ACC112 (cell line): ENCODE measurements around the gene ICAM5.
A peak's percentile ranks its signal among the peaks of the same experiment; 100 is the strongest.
"Not testable (repeated sequence)": the region's sequence is repeated elsewhere in the genome, so short reads cannot be mapped to it uniquely, and the experiment has no call there.

ENCODE experiments used
- H2AFZ ChIP-seq: fragments of 200-600 bp; sonication (generic); one replicate; pipeline ENCODE4 v1.6.0; 2017; ENCODE audit warnings: antibody characterized with exemption, low read length; ENCODE audit not compliant: unreplicated experiment
- H3K27ac ChIP-seq: fragments of 200-600 bp; sonication (generic); 2 replicates; pipeline ENCODE4 v1.5.1; 2014; ENCODE audit warnings: low read depth, mild to moderate bottlenecking, antibody characterized with exemption, low read length, moderate library complexity
- H3K27me3 ChIP-seq: fragments of 200-600 bp; sonication (generic); 2 replicates; pipeline ENCODE4 v1.6.1; 2014; ENCODE audit warnings: mild to moderate bottlenecking, antibody characterized with exemption, low read length, moderate library complexity, mixed read lengths; ENCODE audit not compliant: insufficient read depth
- H3K36me3 ChIP-seq: fragments of 200-600 bp; sonication (generic); 2 replicates; pipeline ENCODE4 v1.6.1; 2016; ENCODE audit warnings: mild to moderate bottlenecking, antibody characterized with exemption, low read length, moderate library complexity, mixed read lengths; ENCODE audit not compliant: insufficient read depth
- H3K4me1 ChIP-seq: fragments of 200-600 bp; sonication (generic); one replicate; pipeline ENCODE4 v1.6.1; 2016; ENCODE audit warnings: low read length, mixed read lengths; ENCODE audit not compliant: insufficient read depth, unreplicated experiment, control insufficient read depth
- H3K4me3 ChIP-seq: fragments of 200-600 bp; sonication (generic); 2 replicates; pipeline ENCODE4 v1.5.1; 2014; ENCODE audit warnings: mild to moderate bottlenecking, low read depth, low read length
- H3K79me2 ChIP-seq: fragments of 200-600 bp; sonication (generic); one replicate; pipeline ENCODE4 v1.6.0; 2016; ENCODE audit warnings: low read length; ENCODE audit not compliant: control insufficient read depth, unreplicated experiment, insufficient read depth

Gene ICAM5

GRCh38 chr19:10270616-10271394, 18.9 kb upstream of the ICAM5 start, which contains the start of gene ICAM1:
ICAM1 (plus strand) TSS chr19:10271120; CDS start chr19:10271160, 40 bp downstream.
- H3K36me3 ChIP-seq, result peaks cover 3% of the 10 kb centered on the region; the same call in 1 of the 2 replicates
- H3K27ac ChIP-seq, result peak within 1 kb of the TSS; percentile 84
- peaks cover 3% of the 10 kb centered on the region for H3K4me1 ChIP-seq
- H2AFZ ChIP-seq, result peak within 1 kb of the TSS; percentile 7
- peaks cover 18% of the 10 kb centered on the region for H3K79me2 ChIP-seq
- peak within 1 kb of the TSS; percentile 80 for H3K4me3 ChIP-seq
- no peaks in the 10 kb centered on the region for H3K27me3 ChIP-seq

GRCh38 chr19:10271543-10272086, 18.1 kb upstream of the ICAM5 start:
- no peaks in the 10 kb centered on the region for H3K27me3 ChIP-seq
- peaks cover 3% of the 10 kb centered on the region for H3K4me1 ChIP-seq
- H3K79me2 ChIP-seq, result peaks cover 18% of the 10 kb centered on the region
- H3K36me3 ChIP-seq, result peaks cover 3% of the 10 kb centered on the region; the same call in 1 of the 2 replicates
- peak overlapping the region; percentile 80 for H3K4me3 ChIP-seq
- H3K27ac ChIP-seq, result peak overlapping the region; percentile 39; the same call in 1 of the 2 replicates
- H2AFZ ChIP-seq, result no peak overlapping the region

- peaks cover 3% of the 10 kb centered on the region for H3K4me1 ChIP-seq
- no peak overlapping the region for H3K27ac ChIP-seq
- H3K36me3 ChIP-seq, result peaks cover 5% of the 10 kb centered on the region; the same call in 1 of the 2 replicates
- no peak overlapping the region for H3K4me3 ChIP-seq
- peaks cover 18% of the 10 kb centered on the region for H3K79me2 ChIP-seq
- H2AFZ ChIP-seq, result no peak overlapping the region
- H3K27me3 ChIP-seq, result no peaks in the 10 kb centered on the region
Observed at GRCh38 chr19:10274589-10274988, 15.2 kb upstream of the ICAM5 start.

GRCh38 chr19:10277795-10278589, 11.8 kb upstream of the ICAM5 start:
- Histone ChIP-seq H3K4me1 (no peaks in the 10 kb centered on the region), H3K79me2 (no peaks in the 10 kb centered on the region), H3K27me3 (no peaks in the 10 kb centered on the region), H2AFZ (no peak overlapping the region), H3K27ac (no peak overlapping the region), H3K36me3 (peaks cover 5% of the 10 kb centered on the region; the same call in 1 of the 2 replicates), H3K4me3 (no peak overlapping the region)

- H3K27me3 ChIP-seq, result no peaks in the 10 kb centered on the region
- no peaks in the 10 kb centered on the region for H3K79me2 ChIP-seq
- no peak overlapping the region for H3K4me3 ChIP-seq
- no peak overlapping the region for H2AFZ ChIP-seq
- no peak overlapping the region for H3K27ac ChIP-seq
- peaks cover 5% of the 10 kb centered on the region; the same call in 1 of the 2 replicates for H3K36me3 ChIP-seq
- no peaks in the 10 kb centered on the region for H3K4me1 ChIP-seq
Observed at GRCh38 chr19:10278935-10279334, 10.8 kb upstream of the ICAM5 start.

GRCh38 chr19:10279737-10280442, 9.9 kb upstream of the ICAM5 start:
- Histone ChIP-seq H3K79me2 (no peaks in the 10 kb centered on the region), H3K4me3 (no peak overlapping the region), H2AFZ (no peak overlapping the region), H3K27ac (no peak overlapping the region), H3K36me3 (0 out of 2 replicates have a peak, but pooled peaks cover 2% of the 10 kb centered on the region), H3K27me3 (no peaks in the 10 kb centered on the region), H3K4me1 (no peaks in the 10 kb centered on the region)

- H2AFZ ChIP-seq, H3K36me3 ChIP-seq, H3K79me2 ChIP-seq, H3K4me3 ChIP-seq, H3K27me3 ChIP-seq, H3K27ac ChIP-seq, H3K4me1 ChIP-seq: not testable (repeated sequence)
Observed at GRCh38 chr19:10282043-10282442, 7.7 kb upstream of the ICAM5 start.

- Histone ChIP-seq H3K27ac (no peak overlapping the region), H3K27me3 (no peaks in the 10 kb centered on the region), H3K4me3 (no peak overlapping the region), H2AFZ (no peak overlapping the region), H3K36me3 (peaks cover 2% of the 10 kb centered on the region; the same call in 1 of the 2 replicates), H3K4me1 (no peaks in the 10 kb centered on the region), H3K79me2 (no peaks in the 10 kb centered on the region)
Observed at GRCh38 chr19:10283301-10284064, 6.3 kb upstream of the ICAM5 start.

GRCh38 chr19:10284065-10284959, 5.4 kb upstream of the ICAM5 start:
- no peak overlapping the region for H2AFZ ChIP-seq
- no peak overlapping the region for H3K27ac ChIP-seq
- no peaks in the 10 kb centered on the region for H3K79me2 ChIP-seq
- peaks cover 2% of the 10 kb centered on the region; the same call in 1 of the 2 replicates for H3K36me3 ChIP-seq
- no peaks in the 10 kb centered on the region for H3K27me3 ChIP-seq
- no peak overlapping the region for H3K4me3 ChIP-seq
- H3K4me1 ChIP-seq, result no peaks in the 10 kb centered on the region
